NCI-H526 (cell line): ENCODE data around the gene FTO.

Source experiments
- DNase-seq, 2 experiments: peaks; one replicate each; lab custom pipeline; 2025; lab: John Stamatoyannopoulos, UW

FTO gene

GRCh38 chr16:53755026-53755910 lies 51.3 kb downstream of the FTO start:
- DNase-seq: no peak

DNA sequence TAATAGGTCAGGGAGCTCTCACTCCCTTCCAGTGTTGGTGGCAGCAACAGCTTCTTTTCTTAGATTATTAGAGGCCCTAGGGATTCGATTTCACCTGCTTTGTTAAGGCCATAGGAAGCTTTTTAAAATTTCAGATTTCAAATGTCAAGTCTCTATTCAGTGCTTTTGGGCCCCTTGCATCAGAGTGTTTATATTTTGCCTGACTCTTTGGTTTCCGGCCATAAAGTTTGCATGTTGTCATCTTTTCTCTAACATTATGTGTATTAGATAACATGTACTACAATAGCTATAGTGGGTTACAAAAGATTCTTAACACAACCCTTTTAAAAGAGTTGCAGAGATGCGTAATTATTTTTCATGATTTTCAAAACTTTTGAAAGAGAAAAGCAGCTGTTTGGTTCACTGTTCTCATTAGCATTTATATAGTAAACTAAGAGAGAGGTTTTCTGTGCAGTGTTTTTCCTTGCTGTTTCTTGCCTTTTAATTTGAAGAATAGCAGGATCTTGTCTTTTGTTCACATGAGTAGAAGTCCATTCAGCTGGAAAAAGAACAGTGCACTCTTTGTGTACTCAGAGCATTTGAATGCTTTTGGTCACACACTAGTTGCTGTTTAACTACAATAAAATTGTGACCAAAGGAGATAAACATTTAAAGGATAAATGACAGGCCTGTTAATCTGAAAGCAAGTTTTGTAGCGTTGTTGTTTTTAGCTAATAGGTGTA lies 52.5 kb downstream of the FTO start:
- peak; percentile 46 to 60 for DNase-seq

- DNase-seq: no peak
Measured at GRCh38 chr16:53757971-53758609, 54.1 kb downstream of the FTO start.

- no peak for DNase-seq
Measured at GRCh38 chr16:53761962-53762703, 58.2 kb downstream of the FTO start.

- no peak for DNase-seq
Measured at GRCh38 chr16:53766304-53767016, 62.5 kb downstream of the FTO start.

DNA sequence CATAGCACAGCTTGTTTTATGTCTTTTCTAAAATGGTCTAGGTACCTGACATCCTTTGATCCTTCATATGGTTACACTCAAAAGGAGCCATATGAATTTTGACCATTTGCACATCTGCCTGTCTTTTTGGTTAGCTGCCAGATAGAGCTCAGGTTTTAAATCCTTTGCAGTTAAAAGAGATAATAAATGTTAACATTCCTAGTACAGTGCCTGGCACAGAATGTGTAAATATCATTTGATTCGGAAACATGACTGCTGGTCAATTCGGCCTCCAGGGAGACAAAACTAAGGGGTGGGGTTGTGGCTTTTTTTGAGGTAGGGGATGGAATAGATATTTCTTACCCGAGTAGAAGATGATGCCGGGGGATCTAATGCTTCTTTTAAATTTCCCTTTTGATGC lies 64.2 kb downstream of the FTO start:
- no peak for DNase-seq

DNA sequence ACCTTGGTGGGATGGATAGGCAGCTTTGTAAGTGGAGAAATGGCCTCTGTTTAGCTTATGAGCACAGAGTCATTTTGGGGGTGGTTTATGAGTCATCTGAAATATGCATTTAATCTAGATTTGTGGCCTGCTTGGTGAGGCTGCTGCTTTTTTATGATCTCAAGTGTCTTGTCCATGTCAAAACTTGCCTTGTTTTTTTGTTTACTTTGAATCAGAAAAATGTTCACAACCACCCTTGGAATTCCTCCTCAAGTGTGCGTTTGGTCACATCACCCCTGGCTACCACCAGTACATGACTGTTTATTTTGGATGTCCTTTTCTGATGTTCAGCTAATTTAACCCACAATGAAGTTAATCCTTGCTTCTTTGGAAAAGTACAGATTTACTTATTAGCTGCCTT lies 64.6 kb downstream of the FTO start:
- DNase-seq: no peak

GRCh38 chr16:53769185-53769584 lies 65.2 kb downstream of the FTO start:
- no peak for DNase-seq

GRCh38 chr16:53769787-53770186 lies 65.8 kb downstream of the FTO start:
- no peak for DNase-seq

DNA sequence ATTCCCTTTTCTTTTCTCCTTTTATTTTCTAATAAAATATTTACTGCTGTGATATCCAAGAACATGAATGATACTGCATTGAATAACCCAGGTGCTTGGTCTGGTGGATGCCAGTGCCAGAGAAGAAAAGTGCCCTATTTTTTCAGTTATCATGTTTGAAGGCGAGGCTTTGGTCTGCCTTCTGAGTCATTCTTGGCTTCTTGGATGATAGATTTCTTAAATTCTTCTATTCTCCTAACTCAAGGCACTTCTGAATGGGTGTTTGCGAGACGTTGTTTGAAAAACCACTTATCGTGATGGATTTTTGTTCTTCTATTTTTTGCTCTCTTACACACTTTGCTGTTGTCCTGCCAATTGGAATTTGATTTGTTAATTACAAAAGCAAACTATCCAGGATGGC lies 66.7 kb downstream of the FTO start:
- DNase-seq: no peak

DNA sequence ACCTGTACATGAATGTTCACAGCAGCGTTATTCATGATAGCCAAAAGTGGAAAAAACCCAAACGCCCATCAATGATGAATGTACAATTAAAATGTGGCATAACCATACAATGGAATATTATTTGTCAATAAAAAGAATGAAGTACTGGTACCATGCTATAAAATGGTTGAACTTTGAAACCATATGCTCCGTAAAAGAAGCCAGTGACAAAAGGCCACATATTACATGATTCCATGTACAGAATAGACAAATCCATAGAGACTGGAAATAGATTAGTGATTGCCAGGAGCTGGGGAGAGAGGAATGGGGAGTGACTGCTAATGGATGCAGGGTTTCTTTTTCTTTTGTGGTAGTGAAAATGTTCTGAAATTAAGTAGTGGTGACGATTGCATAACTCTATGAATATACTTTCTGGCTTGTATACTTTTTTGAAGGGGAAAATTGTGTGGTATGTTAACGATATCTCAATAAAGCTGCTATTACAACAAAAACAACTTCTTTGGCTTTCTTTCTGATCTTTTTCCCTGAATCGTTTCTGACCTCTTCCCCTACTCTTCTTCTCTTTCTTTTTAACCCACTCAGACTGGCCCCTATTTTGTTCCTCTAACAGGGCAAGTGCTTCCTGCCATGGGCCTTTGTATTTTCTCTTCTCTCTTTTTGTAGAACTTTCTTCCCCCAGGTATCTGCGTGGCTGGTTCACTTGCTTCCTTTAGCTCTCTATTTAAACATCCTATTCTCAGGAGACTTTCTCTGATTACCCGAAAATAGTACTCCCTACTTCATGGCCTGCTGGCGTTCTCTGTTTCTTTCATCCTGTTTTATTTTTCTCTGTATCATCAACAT lies 67.9 kb downstream of the FTO start:
- DNase-seq: no peak

DNA sequence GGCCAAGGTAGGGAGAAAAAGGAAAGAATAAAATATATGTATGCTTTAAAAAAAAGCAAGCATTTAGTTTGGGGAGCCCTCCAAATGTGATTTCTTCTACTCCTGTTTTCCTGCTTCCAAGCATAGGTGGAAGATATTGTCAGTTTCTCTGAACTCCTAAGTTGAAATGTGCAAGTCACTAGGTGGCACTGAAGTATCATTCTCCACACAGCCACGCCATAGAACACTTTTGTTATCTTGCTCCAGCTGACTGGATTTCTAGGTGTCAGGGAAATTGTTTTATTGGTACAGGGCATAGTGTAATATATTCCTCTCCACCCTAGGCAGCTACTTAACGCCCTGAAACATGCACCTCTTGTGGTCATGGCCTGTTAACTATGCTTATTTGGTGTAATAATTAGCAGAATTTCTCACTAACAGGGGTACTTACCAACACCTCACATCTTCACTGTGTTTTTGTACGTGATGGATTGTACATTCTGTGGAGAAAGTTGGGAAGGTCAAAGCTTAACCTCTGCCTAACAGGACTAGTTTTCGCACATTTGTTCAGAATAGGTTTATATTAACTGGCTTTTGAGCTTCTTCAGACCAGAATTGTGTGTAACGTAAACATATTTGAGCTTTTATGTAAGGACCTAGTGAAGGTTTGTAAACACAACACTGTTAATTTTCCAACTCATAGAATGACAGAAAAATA lies 69.3 kb downstream of the FTO start:
- peak; percentile 68 to 73 for DNase-seq

DNA sequence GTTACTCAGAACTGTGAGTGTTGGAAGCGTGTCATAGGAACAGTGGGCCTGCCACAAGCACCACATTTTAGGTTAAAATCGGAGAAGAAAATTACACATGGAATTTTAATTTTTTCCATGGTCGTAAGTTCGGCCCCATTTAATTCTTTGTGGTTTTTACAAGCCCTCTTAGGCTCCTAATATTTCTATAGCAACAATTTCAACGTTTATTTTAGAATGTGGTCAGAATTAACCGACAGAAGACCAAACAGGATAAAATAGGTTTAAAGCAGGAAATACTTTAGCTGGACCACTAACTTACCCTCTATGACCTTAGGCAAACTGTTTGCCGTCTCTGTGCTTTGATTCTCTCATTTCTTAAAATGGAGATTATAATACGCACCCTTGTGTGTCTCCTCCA lies 69.9 kb downstream of the FTO start:
- DNase-seq: no peak

DNA sequence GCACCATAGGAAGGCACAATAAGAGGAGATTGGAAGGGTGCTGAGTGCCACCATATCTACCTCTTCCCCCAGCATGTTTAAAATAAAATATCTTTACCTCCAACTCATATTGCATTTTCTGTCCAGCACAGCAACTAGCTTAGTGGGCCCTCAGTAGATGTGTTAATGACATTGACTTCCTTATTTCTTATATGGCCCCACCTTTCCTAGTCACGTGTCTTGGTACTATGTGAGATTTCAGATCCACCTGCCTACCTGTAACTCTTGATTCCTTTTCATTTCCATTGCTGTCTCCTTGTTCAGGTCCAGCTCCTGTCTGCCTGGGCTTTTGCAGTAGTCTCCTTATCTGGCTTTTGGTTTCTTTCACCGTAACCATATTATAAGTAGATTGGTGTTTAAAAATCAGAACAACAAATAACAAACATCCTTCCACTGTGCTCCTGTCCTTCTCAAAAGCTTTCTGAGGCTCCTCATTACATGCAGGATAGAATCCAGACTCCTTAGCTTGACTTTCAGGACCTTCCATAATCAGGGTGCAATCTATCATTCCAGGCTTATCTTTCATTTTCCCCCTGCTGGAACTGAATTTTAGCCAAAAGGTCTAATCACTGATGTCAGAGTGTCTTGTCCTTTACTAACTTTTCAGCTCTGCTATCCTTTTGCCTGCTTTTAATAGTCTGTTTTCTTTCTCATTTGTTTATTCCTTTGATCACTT lies 71.3 kb downstream of the FTO start:
- DNase-seq: no peak

DNA sequence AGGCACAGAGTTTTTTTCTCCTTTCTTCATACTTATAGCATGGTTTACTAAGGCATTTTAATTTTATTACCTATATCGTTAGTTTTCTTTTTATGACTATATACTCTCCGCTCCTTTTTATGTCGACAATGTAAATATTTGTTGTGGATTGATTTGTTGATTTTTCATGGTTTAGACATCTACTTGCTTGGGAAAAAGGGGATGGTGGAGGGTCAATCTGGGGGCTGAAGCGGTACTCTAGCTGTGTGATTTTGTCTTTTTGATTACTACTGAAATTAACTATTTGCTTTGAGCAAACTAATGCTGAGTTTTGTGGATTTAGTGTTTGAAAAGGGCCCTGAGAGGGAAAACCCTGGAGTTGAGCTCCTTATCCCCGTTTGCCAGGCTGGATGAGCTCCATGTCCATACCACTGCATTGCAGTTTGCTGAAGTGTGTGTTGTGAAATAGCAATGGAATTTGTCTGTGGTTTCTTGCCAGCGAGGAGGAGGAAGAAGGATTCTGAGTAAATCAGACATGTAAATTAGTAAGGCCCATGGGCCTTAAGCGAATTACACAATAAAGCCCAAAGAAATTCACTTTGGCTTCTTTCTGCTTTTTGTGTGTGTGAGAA lies 72.0 kb downstream of the FTO start:
- no peak for DNase-seq

DNA sequence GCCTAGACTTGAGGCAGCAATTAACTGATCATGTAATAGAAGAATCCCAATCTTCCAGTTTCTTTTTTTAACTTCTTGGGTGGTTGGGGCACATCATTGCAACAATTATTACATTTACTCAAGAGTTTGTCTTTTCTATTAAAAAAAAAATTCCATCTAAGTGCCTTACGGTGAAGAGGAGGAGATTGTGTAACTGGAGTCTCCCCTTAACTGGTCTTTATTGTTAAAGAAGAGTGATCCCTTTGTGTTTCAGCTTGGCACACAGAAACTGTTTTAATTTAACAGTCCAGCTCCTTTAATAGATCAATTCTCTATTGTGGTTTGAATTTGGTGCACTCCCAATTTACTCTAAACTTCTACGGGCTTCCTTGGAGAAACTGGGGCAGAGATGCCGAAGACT lies 75.2 kb downstream of the FTO start:
- no peak for DNase-seq

DNA sequence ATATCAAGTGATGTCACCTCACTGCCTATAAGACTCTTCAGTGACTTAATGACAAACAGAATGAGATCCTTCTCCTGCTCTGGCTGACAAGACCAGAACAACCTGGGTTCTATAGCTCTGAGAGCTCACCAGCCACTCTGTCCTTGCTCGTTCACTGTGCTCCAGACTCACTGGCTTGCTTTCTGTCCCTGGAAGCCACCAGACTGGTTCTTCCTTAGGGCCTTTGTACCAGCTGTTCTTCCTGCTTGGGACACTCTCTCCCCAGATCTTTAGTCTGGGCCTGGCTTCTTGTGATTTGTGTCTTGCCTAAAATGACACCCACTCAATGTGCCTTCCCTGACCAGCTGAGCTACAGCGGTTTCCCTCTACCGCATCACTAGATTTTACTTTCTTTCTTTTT lies 76.1 kb downstream of the FTO start:
- DNase-seq: no peak

- no peak for DNase-seq
Measured at GRCh38 chr16:53781023-53781605, 77.2 kb downstream of the FTO start.

GRCh38 chr16:53782148-53782547 lies 78.2 kb downstream of the FTO start:
- DNase-seq: no peak
